NCI-H2081 treated with DMSO at 0.1 percent for 48 hours (cell line): Measurements from ENCODE around the gene PRDM2.

Experiments used
- DNase-seq: peaks from one replicate; lab custom pipeline; 2025; lab: John Stamatoyannopoulos, UW

Gene PRDM2

DNA sequence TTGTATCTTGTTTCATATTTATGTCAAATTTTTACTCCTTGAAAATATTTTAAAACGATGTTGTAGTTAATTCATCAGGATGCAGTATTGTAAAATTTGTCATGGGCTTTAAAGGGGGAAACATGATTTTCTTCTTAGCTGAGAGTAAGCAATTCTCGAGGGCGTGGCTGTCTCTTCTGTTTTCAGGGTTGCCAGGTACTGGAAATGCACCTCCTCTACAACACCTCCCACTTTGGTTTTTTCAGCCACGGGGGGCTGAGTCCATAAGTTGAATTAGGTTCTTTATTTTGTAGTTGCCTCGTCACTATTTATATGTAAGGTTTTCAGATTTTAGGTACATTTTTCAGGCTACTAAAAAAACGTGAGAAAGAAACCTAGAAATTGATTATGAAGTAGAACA, 64.0 kb downstream of the PRDM2 start:
- DNase-seq = no peak

DNA sequence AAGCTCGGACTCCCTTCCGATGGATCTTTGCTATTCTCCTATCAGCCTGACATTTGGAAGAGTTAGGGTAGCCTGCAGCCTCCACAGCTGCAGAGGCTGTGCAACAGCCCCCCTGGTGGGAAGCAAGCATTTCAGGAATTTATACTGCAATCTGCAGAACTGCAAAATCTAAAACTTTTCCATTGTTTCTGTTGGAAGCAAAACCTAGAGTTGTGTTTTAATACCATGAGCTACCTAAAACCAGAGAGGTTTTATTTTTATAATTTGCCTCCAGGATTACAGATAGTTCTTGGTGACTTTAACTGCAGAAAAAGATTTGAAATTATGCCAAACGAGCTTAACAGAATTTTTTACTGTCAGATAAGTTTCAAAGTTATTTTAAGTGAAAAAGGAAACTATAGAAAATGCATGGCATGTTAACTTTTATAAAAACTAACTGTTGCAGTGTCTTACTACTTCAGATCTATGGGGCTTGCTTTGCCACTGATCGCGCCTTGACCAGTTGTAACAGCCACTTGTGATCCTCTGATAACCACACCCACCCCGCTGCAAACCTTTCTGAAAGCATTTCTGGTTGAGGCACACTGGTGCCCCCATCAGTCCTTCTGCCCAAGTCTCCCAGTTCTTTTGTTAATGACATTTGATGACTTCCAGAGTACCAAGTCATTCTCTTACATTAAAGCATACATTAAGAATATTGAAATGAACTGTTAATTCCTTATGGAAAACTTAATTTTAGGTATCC, 64.8 kb downstream of the PRDM2 start:
- no peak for DNase-seq

GRCh38 chr1:13766592-13767564, 66.9 kb downstream of the PRDM2 start:
- no peak for DNase-seq

DNA sequence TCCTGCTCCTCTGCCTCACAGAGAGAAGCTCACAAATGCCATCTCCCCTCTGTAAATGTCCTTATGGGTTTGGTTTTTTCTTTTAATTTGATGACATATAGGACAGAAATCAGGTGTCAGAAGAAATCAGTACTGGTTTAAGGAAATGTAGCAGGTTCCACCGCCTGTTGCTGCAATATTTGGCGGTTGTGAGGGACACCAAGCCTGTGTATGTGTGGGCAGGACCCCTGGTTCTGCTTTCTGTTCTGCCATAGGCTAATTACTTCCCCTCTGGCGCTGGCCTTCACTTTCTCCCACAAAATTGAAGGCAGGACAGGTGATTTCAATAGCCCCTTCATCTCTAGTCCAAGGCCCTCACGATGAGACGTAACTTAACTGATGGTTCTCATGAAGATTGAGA, 69.2 kb downstream of the PRDM2 start:
- no peak for DNase-seq

GRCh38 chr1:13769830-13770229, 69.8 kb downstream of the PRDM2 start:
- DNase-seq = no peak

- DNase-seq = no peak
Measured at GRCh38 chr1:13770743-13771142, 70.8 kb downstream of the PRDM2 start.

DNA sequence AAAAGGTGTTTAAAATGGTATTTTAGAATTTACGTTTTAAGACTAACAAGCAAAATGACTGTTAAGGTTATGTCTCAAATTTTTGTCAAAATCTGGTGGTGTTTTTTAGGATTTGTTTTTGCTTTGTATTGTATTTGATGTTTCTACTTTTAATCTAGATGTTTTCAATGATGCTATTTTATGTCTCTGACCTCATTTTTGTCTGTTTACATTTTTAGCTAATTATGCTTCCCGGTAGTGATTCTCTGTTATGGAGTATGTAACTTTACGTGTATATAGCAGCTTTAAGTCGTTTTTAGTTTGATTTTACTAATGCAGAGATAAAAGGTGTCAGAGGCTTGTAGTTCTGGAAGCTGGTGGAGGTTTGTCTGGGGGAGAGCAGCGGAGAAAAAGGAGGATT, 71.8 kb downstream of the PRDM2 start:
- DNase-seq = no peak

DNA sequence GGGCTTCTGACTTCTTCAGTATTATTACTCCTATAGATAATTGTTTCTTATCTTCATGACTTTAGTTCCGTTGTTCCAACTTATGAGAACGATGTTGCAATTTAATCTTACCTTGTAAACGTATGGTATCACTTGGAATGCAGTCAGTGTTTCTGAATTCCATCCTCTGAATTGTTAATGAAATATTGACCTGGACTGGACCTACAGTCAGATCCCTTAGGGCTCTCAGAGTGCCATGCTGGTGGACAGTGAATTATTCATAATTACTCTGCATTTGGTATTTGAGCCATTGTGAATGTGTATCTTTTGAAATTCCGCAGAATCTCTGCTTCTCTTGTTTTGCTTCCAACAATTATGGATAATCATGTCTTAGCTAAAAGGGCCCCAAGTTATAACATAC, 72.3 kb downstream of the PRDM2 start:
- no peak for DNase-seq

DNA sequence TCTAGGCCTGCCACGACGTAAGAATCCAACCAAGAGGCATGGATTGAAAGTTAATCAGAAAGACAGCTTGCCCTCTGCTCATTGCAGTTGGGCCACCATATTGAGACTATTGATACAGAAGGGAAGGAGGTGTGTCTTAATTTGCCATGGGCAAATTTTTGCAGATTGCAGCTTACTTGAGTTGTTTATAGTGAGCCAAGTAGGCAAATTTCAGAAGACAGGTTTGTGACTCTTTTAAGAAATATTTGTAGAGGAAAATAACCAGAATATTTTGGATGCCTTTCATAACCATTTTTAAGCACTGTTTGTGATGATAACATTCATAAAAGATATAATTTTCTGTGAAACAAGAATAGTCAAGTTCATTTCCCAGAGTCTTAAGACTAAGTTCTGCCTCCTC, 74.1 kb downstream of the PRDM2 start:
- DNase-seq = no peak

- DNase-seq = no peak
Measured at GRCh38 chr1:13775459-13775858, 75.5 kb downstream of the PRDM2 start.

- DNase-seq = no peak
Measured at GRCh38 chr1:13775916-13776315, 75.9 kb downstream of the PRDM2 start.

DNA sequence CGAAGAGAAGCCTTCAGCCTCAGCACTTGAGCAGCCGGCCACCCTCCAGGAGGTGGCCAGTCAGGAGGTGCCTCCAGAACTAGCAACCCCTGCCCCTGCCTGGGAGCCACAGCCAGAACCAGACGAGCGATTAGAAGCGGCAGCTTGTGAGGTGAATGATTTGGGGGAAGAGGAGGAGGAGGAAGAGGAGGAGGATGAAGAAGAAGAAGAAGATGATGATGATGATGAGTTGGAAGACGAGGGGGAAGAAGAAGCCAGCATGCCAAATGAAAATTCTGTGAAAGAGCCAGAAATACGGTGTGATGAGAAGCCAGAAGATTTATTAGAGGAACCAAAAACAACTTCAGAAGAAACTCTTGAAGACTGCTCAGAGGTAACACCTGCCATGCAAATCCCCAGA, 78.4 kb downstream of the PRDM2 start:
- no peak for DNase-seq

DNA sequence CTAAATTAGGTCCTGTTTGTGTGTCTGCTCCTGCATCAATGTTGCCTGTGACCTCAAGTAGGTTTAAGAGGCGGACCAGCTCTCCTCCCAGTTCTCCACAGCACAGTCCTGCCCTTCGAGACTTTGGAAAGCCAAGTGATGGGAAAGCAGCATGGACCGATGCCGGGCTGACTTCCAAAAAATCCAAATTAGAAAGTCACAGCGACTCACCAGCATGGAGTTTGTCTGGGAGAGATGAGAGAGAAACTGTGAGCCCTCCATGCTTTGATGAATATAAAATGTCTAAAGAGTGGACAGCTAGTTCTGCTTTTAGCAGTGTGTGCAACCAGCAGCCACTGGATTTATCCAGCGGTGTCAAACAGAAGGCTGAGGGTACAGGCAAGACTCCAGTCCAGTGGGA, 79.9 kb downstream of the PRDM2 start:
- no peak for DNase-seq

- DNase-seq = no peak
Measured at GRCh38 chr1:13780780-13781179, 80.8 kb downstream of the PRDM2 start.

DNA sequence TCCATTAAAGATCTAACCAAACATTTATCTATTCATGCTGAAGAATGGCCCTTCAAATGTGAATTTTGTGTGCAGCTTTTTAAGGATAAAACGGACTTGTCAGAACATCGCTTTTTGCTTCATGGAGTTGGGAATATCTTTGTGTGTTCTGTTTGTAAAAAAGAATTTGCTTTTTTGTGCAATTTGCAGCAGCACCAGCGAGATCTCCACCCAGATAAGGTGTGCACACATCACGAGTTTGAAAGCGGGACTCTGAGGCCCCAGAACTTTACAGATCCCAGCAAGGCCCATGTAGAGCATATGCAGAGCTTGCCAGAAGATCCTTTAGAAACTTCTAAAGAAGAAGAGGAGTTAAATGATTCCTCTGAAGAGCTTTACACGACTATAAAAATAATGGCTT, 81.2 kb downstream of the PRDM2 start:
- no peak for DNase-seq

- DNase-seq = no peak
Measured at GRCh38 chr1:13781907-13782633, 82.1 kb downstream of the PRDM2 start.

DNA sequence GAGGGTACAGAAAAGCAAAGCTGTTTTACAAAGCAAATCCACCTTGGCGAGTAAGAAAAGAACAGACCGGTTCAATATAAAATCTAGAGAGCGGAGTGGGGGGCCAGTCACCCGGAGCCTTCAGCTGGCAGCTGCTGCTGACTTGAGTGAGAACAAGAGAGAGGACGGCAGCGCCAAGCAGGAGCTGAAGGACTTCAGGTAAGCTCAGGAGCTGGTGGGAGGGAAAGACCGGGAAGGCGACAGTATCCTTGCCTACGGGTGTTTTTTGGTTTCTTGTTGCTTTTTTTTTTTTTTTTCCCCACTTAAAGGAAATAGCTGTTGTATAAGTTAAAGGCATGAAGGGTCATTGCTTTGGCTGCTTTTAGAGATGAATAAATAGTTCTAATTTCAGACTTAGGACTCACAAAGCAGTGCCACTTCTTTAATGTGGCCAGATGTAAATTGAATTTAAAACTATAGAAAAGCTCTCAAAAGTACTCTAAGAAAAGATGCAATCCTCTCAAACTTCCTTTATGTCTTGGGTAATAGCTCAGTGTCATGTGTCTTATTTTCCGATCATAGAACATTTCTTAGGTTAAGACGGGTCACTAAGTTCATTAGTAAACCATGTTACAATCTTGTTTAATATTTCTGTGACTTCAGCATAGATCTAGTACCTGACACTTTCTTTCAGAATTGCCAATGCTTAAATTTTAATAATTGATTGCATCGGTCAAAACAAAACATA, 82.8 kb downstream of the PRDM2 start:
- DNase-seq = no peak

DNA sequence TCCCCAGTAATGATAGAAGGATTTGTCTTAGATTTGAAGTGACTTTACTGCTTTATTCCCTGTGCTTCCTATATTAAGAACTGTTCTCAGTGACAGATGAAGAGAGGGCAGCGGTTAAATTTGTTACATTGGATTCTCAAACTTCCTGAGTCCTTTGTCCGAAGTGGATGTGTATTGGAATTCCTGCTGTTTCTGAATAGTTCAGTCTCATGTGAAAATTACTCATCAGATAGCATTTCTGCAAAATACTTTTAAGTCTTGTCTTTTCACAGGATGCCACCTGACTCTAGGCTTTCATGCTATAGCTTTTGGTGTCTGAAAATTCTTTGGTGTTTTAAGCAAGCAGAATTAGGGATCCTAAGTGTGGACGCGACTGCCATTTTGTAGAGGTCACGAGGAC, 83.6 kb downstream of the PRDM2 start:
- DNase-seq = no peak

DNA sequence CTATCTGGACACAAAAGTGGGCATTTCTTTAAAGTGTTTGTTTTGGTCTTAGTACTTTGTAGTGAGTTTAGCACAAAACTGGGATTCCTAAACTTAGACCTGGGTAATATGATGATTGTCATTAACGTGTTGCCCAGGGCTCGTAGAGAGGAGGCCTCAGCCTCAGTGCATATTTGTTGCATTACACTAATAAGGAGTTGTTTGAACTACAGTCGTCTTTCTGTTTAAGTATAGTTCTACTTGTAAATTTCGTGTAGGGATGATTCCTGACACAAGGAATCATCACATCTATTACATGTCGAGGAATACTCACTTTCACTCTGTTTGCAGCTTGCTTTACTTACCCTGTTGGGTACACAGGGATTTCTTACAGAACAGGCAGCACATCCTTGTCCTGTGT, 85.0 kb downstream of the PRDM2 start:
- DNase-seq = no peak

GRCh38 chr1:13786541-13786940, 86.6 kb downstream of the PRDM2 start:
- DNase-seq = no peak

- DNase-seq = no peak
Measured at GRCh38 chr1:13788795-13789194, 88.8 kb downstream of the PRDM2 start.
